Activated CD8-positive, alpha-beta memory T cell treated with anti-CD3 and anti-CD28 coated beads for 24 hours (primary cell): Measurements from ENCODE around the gene RIPK4.
"Not testable (repeated sequence)": the region's sequence is repeated elsewhere in the genome, so short reads cannot be mapped to it uniquely, and the experiment has no call there.

Source experiments
- DNase-seq: peaks from one replicate; pipeline ENCODE4 v3.0.0-alpha.2; 2020

RIPK4 gene

DNA sequence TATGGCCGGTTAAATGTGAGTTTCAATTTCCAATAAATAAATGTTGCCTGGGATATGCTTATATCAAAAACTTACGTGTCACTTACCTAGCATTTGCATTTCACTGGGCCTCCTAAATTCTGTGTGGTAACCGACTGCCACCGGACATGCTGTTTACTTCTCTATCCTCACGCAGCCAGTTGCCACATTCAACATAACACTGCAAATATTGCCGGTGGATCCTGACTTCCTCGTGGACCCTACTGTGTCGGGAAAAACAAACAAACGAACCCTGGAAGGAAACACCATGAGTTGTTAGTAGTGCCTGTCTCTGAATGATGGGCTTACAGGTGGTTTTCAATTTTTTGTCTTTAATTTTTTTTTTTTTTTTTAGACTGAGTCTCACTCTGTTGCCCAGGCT, 54.1 kb downstream of the RIPK4 start:
- DNase-seq: no peak

DNA sequence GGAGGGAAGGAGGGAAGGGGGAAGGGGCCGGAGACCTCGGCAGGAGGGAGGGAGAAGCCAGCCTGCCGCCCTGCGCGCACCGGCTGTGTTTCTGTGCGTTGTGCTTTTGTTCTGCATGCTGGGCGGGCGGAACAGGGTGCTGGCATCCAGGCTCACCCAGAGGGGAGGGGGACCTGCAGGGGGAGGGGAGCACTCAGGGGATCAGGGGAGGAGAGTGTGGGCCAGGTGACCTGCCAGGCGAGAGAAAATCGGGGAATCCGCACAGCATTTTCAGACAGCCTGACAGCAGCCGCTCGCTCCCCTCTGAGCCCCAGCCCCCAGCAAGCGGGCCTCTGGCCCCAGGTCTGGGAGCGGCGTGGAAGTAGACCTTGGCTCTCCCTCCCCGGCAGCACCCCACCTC, 54.7 kb downstream of the RIPK4 start:
- no peak for DNase-seq

- DNase-seq: no peak
Observed at GRCh38 chr21:41711416-41712007, 55.3 kb downstream of the RIPK4 start.

GRCh38 chr21:41710823-41711160, 56.1 kb downstream of the RIPK4 start:
- no peak for DNase-seq

GRCh38 chr21:41709965-41710822, 56.7 kb downstream of the RIPK4 start:
- no peak for DNase-seq

- DNase-seq: no peak
Observed at GRCh38 chr21:41709166-41709565, 57.7 kb downstream of the RIPK4 start.

DNA sequence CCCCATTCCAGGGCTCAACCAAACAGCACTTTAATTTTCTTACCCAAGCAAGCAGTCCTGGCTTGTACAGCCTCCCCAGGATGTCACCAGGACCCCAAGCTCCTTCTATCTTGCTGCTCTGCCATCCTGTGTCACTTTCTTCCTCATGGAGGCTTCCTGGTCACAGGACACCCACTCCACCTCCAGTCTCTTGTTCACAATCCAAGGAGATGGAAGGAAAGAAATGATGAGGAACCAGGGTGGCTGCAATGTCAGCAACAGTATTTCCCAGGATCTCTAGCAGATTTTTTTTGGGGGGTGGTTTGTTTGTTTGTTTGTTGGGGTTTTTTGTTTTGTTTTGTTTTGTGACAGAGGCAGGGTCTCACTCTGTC, 58.9 kb downstream of the RIPK4 start:
- DNase-seq: no peak

DNA sequence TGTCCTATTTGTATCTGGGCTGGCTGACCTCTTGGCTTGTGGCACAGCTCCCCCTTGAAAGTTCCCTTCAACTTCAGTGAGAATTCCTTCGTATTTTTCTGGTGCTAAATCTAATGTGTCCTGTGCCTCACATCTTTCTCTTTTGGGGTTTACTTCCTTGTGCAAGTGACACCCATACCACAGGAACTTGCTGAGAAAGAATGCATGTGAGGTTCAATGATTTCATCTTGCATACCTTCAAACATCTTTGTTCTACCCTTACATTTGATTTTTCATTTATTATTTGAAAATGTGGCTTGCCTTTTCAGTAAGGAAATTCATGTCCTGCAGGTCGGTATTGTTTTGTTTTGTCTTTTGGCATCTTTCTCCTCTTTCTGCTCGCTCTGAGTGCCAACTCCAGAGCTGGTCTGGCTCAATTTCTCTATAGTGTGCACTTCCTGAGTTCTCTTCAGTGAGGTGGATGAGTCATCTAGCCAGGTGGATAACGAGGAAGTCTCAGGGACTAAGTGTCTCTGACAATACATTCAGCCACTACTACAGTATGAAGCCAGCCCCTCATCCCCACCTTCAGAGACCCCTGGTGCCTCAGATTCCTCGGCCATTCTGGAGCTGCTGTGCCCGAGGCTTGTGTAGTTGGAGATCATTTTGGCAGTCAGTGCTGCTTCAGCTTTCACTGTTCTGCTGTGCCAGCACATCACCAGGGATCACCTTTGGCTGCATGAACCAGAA, 59.5 kb downstream of the RIPK4 start:
- no peak for DNase-seq

GRCh38 chr21:41706678-41707077, 60.2 kb downstream of the RIPK4 start:
- DNase-seq: no peak

GRCh38 chr21:41706263-41706639, 60.6 kb downstream of the RIPK4 start:
- DNase-seq: no peak

GRCh38 chr21:41705546-41706262, 61.1 kb downstream of the RIPK4 start:
- no peak for DNase-seq

- no peak for DNase-seq
Observed at GRCh38 chr21:41703857-41704501, 62.9 kb downstream of the RIPK4 start.

- no peak for DNase-seq
Observed at GRCh38 chr21:41701749-41702148, 65.1 kb downstream of the RIPK4 start.

DNA sequence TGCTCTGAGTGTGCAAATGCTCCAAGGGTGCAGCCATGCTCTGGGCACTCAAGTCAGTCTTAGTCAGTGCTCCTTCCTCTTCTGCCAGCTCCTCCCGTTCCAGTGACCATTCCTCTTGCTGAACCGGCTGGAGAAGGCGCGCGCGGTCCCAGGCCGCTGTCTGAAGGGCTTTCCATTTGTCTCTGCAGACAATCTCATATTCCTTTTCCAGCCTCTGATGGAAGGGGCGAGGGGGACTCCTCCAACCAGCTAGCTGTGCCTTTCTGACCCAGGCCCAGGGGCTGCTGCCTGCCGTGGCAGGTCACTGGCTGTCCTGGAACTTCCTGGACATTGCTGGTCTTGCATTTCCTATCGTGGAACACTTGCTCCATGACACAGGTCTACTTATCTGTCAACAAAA, 67.5 kb downstream of the RIPK4 start:
- DNase-seq: no peak

DNA sequence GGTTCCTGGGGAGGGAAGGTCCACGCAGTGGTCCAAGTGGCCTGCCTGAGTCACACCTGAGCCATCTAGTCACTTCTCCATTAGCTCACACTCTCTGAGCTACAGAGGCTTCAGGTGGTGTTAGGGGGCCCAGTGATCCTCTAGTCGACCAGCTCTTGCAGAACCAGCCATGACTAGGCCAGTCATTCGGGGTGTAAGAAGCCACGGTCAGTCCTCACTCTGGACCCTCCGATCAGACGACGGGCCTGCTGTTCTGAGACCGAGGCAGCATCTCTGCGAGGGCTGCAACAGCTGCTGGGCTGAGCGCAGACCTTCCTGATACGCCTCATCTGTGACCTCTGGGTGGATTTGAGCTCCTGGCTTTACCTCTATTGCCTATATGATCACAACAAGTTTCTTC, 68.8 kb downstream of the RIPK4 start:
- DNase-seq: no peak

DNA sequence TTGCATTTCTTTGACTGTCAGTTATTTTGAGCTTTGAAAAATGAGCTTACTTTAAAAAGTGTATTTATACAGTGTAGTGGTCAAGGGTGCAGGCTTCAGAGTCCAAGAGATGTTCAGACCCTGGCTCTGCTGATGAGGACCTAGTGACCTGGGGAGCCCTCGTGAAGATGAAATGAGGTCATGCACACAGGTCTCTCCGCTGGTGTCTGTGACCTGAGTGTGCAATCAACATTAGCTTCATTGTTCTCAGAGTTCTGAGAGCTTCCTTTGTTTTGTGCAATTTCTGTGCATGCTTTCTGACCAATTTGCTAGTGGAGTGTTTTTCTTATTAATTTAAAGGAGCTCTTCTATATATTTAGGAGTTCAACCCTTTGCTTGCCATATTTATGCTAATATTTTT, 71.3 kb downstream of the RIPK4 start:
- no peak for DNase-seq

GRCh38 chr21:41694042-41694441, 72.8 kb downstream of the RIPK4 start:
- not testable (repeated sequence) for DNase-seq

GRCh38 chr21:41692185-41692565, 74.7 kb downstream of the RIPK4 start:
- DNase-seq: no peak

DNA sequence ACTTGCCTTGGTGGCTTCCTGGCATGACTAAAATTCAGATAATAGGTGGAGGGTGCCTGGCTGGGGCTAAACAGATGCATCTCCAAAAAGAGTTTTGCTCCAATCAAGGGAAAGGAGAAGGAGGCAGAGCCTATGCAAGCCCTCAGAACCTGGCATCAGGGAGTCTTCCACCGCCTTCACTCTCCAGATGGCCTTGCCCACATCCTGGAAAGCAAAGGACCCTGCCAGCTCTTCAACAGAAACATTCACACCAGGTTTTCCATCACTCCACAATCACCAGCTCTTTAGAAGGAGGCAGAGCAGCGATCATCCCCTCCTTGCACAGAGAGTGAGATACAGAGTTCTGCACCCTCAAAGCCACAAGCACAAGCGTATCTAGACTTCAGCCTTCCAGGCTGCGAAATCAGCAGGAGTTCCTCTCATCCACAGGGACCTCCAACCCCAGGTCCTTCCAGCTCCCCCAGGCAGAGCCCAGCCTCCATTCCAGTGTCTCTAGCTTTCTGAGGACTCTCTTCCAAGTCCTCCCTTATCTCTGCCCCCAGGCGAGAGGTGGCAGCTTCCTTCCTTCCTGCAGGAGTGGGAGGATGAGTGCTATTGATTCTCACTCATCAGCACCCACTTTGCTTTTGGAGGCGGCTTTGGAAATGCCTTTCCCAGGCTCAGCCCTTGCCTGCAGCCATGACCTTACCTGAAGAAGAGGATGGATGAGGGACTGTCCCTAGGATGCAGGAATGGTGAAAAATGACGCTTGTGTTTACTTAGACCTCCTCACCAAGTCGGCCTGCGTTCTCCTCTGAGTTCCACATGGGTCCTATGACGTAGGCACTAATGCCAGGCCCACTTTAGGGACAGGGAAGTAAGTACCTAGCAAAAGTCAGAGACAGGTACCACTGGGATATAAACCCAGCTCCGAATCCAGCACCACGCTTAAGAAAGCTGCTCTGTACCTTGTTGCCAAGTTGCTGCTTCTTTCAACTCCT, 75.4 kb downstream of the RIPK4 start:
- no peak for DNase-seq
